Thyroid gland (tissue), 4 donors: ENCODE results near the gene GOLIM4.

Source experiments
- POLR2A ChIP-seq, 2 donors: fragments of 450-650 bp; IDR thresholded peaks; one replicate each; pipeline ENCODE4 v1.6.1; 2017; ENCODE audit warnings: antibody characterized with exemption in 2 of 2, mild to moderate bottlenecking in 2 of 2, moderate library complexity in 1 of 2
- TF ChIP-seq, protein P1 (sequence below), 6 experiments: fragments of 200-600 bp in 3 of 6; fragments of 450-650 bp in 3 of 6; sonication (generic) in 3 of 6; IDR thresholded peaks; one replicate each; pipeline ENCODE4 v1.5.1; 2016 to 2019; ENCODE audit warnings: antibody characterized with exemption in 6 of 6, mild to moderate bottlenecking in 2 of 6, inconsistent platforms in 1 of 6, moderate library complexity in 1 of 6

- TF ChIP-seq, protein P1, sequence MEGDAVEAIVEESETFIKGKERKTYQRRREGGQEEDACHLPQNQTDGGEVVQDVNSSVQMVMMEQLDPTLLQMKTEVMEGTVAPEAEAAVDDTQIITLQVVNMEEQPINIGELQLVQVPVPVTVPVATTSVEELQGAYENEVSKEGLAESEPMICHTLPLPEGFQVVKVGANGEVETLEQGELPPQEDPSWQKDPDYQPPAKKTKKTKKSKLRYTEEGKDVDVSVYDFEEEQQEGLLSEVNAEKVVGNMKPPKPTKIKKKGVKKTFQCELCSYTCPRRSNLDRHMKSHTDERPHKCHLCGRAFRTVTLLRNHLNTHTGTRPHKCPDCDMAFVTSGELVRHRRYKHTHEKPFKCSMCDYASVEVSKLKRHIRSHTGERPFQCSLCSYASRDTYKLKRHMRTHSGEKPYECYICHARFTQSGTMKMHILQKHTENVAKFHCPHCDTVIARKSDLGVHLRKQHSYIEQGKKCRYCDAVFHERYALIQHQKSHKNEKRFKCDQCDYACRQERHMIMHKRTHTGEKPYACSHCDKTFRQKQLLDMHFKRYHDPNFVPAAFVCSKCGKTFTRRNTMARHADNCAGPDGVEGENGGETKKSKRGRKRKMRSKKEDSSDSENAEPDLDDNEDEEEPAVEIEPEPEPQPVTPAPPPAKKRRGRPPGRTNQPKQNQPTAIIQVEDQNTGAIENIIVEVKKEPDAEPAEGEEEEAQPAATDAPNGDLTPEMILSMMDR (IDR thresholded peaks at IDR 0.05): no peak
- no peak for TF ChIP-seq POLR2A (IDR thresholded peaks at IDR 0.05)
These were observed 47.1 kb downstream of the GOLIM4 start for GRCh38 chr3:168048414-168049330.
